Skeletal muscle tissue (tissue), 4 donors: ENCODE data around the gene PPARD. TPM values are rescaled to one million over a fixed set of nuclear protein-coding genes. Genes with fewer than 3 reads are reported as not detected.

Experiments used
- H3K27ac ChIP-seq: one replicate; pipeline ENCODE4 v1.7.0; 2013; ENCODE audit warnings: mild to moderate bottlenecking, low read depth, low read length, inconsistent platforms
- H3K27me3 ChIP-seq, 3 donors: one replicate each; pipeline ENCODE4 v1.7.0; 2013; ENCODE audit warnings: low read length in 3 of 3; ENCODE audit not compliant: control insufficient read depth in 3 of 3, insufficient read depth in 3 of 3
- H3K36me3 ChIP-seq, 3 donors: one replicate each; pipeline ENCODE4 v1.7.0; 2013; ENCODE audit warnings: low read length in 3 of 3; ENCODE audit not compliant: control insufficient read depth in 3 of 3, insufficient read depth in 3 of 3
- H3K4me1 ChIP-seq, 3 donors: one replicate each; pipeline ENCODE4 v1.7.0; 2013; ENCODE audit warnings: low read length in 3 of 3, mild to moderate bottlenecking in 3 of 3; ENCODE audit not compliant: control insufficient read depth in 3 of 3, insufficient read depth in 3 of 3
- H3K4me3 ChIP-seq, 3 donors: one replicate each; pipeline ENCODE4 v1.7.0; 2013; ENCODE audit warnings: low read length in 3 of 3
- H3K9ac ChIP-seq, 3 donors: one replicate each; pipeline ENCODE4 v1.7.0; 2013; ENCODE audit warnings: low read length in 3 of 3, mild to moderate bottlenecking in 3 of 3, moderate library complexity in 2 of 3, low read depth in 1 of 3
- H3K9me3 ChIP-seq, 3 donors: one replicate each; pipeline ENCODE4 v1.7.0; 2013; ENCODE audit warnings: low read length in 3 of 3; ENCODE audit not compliant: control insufficient read depth in 3 of 3
- total RNA-seq: library from RNA; depleted of rRNA; stranded (reverse); fragments of >200 nt; gene quantifications from one replicate; pipeline ENCODE4 v1.2.3, GENCODE V29; 2014
- donor health status: Osteomylitis.

The PPARD gene
- total RNA-seq, 1 donor from 2014 or later = 2.6 TPM

- H3K27ac ChIP-seq = peak overlapping the region; percentile 27
- no peaks in the 10 kb centered on the region for H3K9me3 ChIP-seq
- no peak overlapping the region for H3K4me3 ChIP-seq
- H3K4me1 ChIP-seq = peaks cover 15 to 25% (median 21%) of the 10 kb centered on the region in 3 donors
- peak overlapping the region in 2 of 3 donors; percentile 34 for H3K9ac ChIP-seq
- no peaks in the 10 kb centered on the region for H3K27me3 ChIP-seq
- H3K36me3 ChIP-seq = peaks cover 28 to 45% (median 45%) of the 10 kb centered on the region in 3 donors
These were observed 72.9 kb downstream of the PPARD start for GRCh38 chr6:35415065-35415891.

- Histone ChIP-seq H3K4me3 (no peak overlapping the region), H3K36me3 (peaks cover 24 to 35% (median 33%) of the 10 kb centered on the region in 3 donors), H3K27ac (peak overlapping the region; percentile 12), H3K4me1 (peaks cover 15 to 25% (median 21%) of the 10 kb centered on the region in 3 donors), H3K9me3 (no peaks in the 10 kb centered on the region), H3K27me3 (no peaks in the 10 kb centered on the region), H3K9ac (peak overlapping the region in 1 of 3 donors; percentile 16)
These were observed 75.8 kb downstream of the PPARD start for GRCh38 chr6:35417979-35418661.

- Histone ChIP-seq H3K9ac (no peak overlapping the region), H3K27me3 (no peaks in the 10 kb centered on the region), H3K9me3 (no peaks in the 10 kb centered on the region), H3K27ac (no peak overlapping the region), H3K4me1 (peaks cover 14 to 22% (median 20%) of the 10 kb centered on the region in 3 donors), H3K36me3 (peaks cover 27 to 42% (median 36%) of the 10 kb centered on the region in 3 donors), H3K4me3 (no peak overlapping the region)
These were observed 77.1 kb downstream of the PPARD start for GRCh38 chr6:35419417-35419816.

GRCh38 chr6:35419961-35420360 is 77.6 kb downstream of the PPARD start:
- Histone ChIP-seq H3K36me3 (peaks cover 31 to 46% (median 37%) of the 10 kb centered on the region in 3 donors), H3K4me1 (peaks cover 8 to 17% (median 14%) of the 10 kb centered on the region in 3 donors), H3K4me3 (no peak overlapping the region), H3K9ac (no peak overlapping the region), H3K27me3 (no peaks in the 10 kb centered on the region), H3K27ac (no peak overlapping the region), H3K9me3 (no peaks in the 10 kb centered on the region)

GRCh38 chr6:35425284-35425683 is 82.9 kb downstream of the PPARD start:
- no peak overlapping the region for H3K4me3 ChIP-seq
- H3K9me3 ChIP-seq = peaks cover 0 to 8% (median 3%) of the 10 kb centered on the region in 3 donors
- H3K27me3 ChIP-seq = no peaks in the 10 kb centered on the region
- H3K9ac ChIP-seq = no peak overlapping the region
- H3K4me1 ChIP-seq = peaks cover 0 to 8% (median 0%) of the 10 kb centered on the region in 3 donors
- H3K27ac ChIP-seq = no peak overlapping the region
- peaks cover 41 to 45% (median 42%) of the 10 kb centered on the region in 3 donors for H3K36me3 ChIP-seq

GRCh38 chr6:35426074-35426473 is 83.7 kb downstream of the PPARD start:
- Histone ChIP-seq H3K9me3 (peaks cover 0 to 8% (median 3%) of the 10 kb centered on the region in 3 donors), H3K27me3 (no peaks in the 10 kb centered on the region), H3K4me1 (peaks cover 0 to 8% (median 0%) of the 10 kb centered on the region in 3 donors), H3K27ac (no peak overlapping the region), H3K4me3 (no peak overlapping the region), H3K9ac (no peak overlapping the region), H3K36me3 (peaks cover 40 to 45% (median 41%) of the 10 kb centered on the region in 3 donors)

GRCh38 chr6:35427435-35427834 is 85.1 kb downstream of the PPARD start:
- H3K9me3 ChIP-seq = peaks cover 0 to 8% (median 3%) of the 10 kb centered on the region in 3 donors
- peaks cover 30 to 36% (median 32%) of the 10 kb centered on the region in 3 donors for H3K36me3 ChIP-seq
- H3K4me3 ChIP-seq = no peak overlapping the region
- H3K4me1 ChIP-seq = peaks cover 0 to 8% (median 0%) of the 10 kb centered on the region in 3 donors
- no peaks in the 10 kb centered on the region for H3K27me3 ChIP-seq
- H3K9ac ChIP-seq = no peak overlapping the region
- H3K27ac ChIP-seq = no peak overlapping the region

- H3K9me3 ChIP-seq = peaks cover 0 to 8% (median 3%) of the 10 kb centered on the region in 3 donors
- no peak overlapping the region for H3K4me3 ChIP-seq
- H3K9ac ChIP-seq = no peak overlapping the region
- no peak overlapping the region for H3K27ac ChIP-seq
- H3K4me1 ChIP-seq = peaks cover 0 to 8% (median 0%) of the 10 kb centered on the region in 3 donors
- H3K36me3 ChIP-seq = peaks cover 28 to 35% (median 28%) of the 10 kb centered on the region in 3 donors
- no peaks in the 10 kb centered on the region for H3K27me3 ChIP-seq
These were observed 85.5 kb downstream of the PPARD start for GRCh38 chr6:35427851-35428321.

- H3K36me3 ChIP-seq = peaks cover 26 to 35% (median 28%) of the 10 kb centered on the region in 3 donors
- no peaks in the 10 kb centered on the region for H3K27me3 ChIP-seq
- H3K27ac ChIP-seq = no peak overlapping the region
- H3K9ac ChIP-seq = no peak overlapping the region
- peaks cover 0 to 8% (median 0%) of the 10 kb centered on the region in 3 donors for H3K4me1 ChIP-seq
- H3K4me3 ChIP-seq = no peak overlapping the region
- H3K9me3 ChIP-seq = peaks cover 0 to 8% (median 3%) of the 10 kb centered on the region in 3 donors
These were observed 86.2 kb downstream of the PPARD start for GRCh38 chr6:35428421-35429149.
